SK-N-SH (cell line): ENCODE data around the gene ARL3. TPM values are rescaled to one million over a fixed set of nuclear protein-coding genes. Genes with fewer than 3 reads are reported as not detected.

Experiments
- CTCF ChIA-PET: fragments of 300-600, 350-600 bp; formaldehyde crosslinking; extraction: SDS; loops from one replicate; lab custom pipeline; 2021; lab: Yijun Ruan, JAX
- POLR2A ChIA-PET: fragments of 350-600 bp; sonication (Branson Sonifier 250); formaldehyde crosslinking; extraction: SDS; loops from one replicate; lab custom pipeline; 2020; ENCODE audit warnings: antibody characterized with exemption, inconsistent platforms; lab: Yijun Ruan, JAX
- DNase-seq: peaks from one replicate; pipeline ENCODE4 v3.0.0; 2012
- H2AFZ ChIP-seq: fragments of 200-600 bp; sonication (generic); 2 replicates; pipeline ENCODE4 v1.8.1; 2016; ENCODE audit warnings: antibody characterized with exemption, mild to moderate bottlenecking, low read depth
- H3F3A ChIP-seq: fragments of 200-600 bp; sonication (generic); replicated peaks from 2 replicates; pipeline ENCODE3; 2016; ENCODE audit warnings: antibody characterized with exemption, mild to moderate bottlenecking; ENCODE audit not compliant: insufficient read depth
- H3K27ac ChIP-seq, 2 experiments: fragments of 200-500 bp in 1 of 2; fragments of 200-600 bp in 1 of 2; sonication (Bioruptor generic) in 1 of 2; sonication (generic), shearing (Covaris generic) in 1 of 2; 2 replicates each; pipeline versions ENCODE4 v1.5.1 to v1.6.1; 2014 to 2016; ENCODE audit warnings: low read depth in 2 of 2, inconsistent platforms in 1 of 2, low read length in 1 of 2, mild to moderate bottlenecking in 1 of 2, mixed read lengths in 1 of 2
- H3K27me3 ChIP-seq: fragments of 200-600 bp; sonication (generic), shearing (Covaris generic); 2 replicates; pipeline ENCODE4 v1.6.1; 2016; ENCODE audit warnings: mixed run types; ENCODE audit not compliant: insufficient read depth
- H3K36me3 ChIP-seq, 2 experiments: fragments of 200-500 bp in 1 of 2; fragments of 200-600 bp in 1 of 2; sonication (Bioruptor generic) in 1 of 2; sonication (generic) in 1 of 2; replicated peaks in 1 of 2; 2 replicates each; pipeline versions ENCODE3 to v1.5.1; 2014 to 2016; ENCODE audit warnings: low read length in 1 of 2, mild to moderate bottlenecking in 1 of 2; ENCODE audit not compliant: insufficient read depth in 2 of 2, control insufficient read depth in 1 of 2
- H3K4me1 ChIP-seq, 2 experiments: fragments of 200-500 bp in 1 of 2; fragments of 200-600 bp in 1 of 2; sonication (Bioruptor generic) in 1 of 2; sonication (generic), shearing (Covaris generic) in 1 of 2; 2 replicates each; pipeline versions ENCODE4 v1.5.1 to v1.6.1; 2014 to 2016; ENCODE audit warnings: low read depth in 1 of 2, low read length in 1 of 2, mixed run types in 1 of 2; ENCODE audit not compliant: insufficient read depth in 2 of 2, control insufficient read depth in 1 of 2
- H3K4me2 ChIP-seq: fragments of 200-600 bp; sonication (generic), shearing (Covaris generic); 2 replicates; pipeline ENCODE4 v1.6.1; 2017; ENCODE audit warnings: mixed run types
- H3K4me3 ChIP-seq, 2 experiments: fragments of 200-500 bp in 1 of 2; fragments of 200-600 bp in 1 of 2; sonication (Bioruptor generic) in 1 of 2; sonication (generic), shearing (Covaris generic) in 1 of 2; 2 replicates each; pipeline versions ENCODE4 v1.5.1 to v1.8.1; 2014 to 2016; ENCODE audit warnings: low read depth in 2 of 2, inconsistent platforms in 1 of 2, low read length in 1 of 2, mild to moderate bottlenecking in 1 of 2, mixed read lengths in 1 of 2, moderate library complexity in 1 of 2
- H3K79me2 ChIP-seq: fragments of 200-600 bp; sonication (generic); 2 replicates; pipeline ENCODE4 v1.8.1; 2017; ENCODE audit warnings: mild to moderate bottlenecking; ENCODE audit not compliant: insufficient read depth
- H3K9ac ChIP-seq: fragments of 200-600 bp; sonication (generic); 2 replicates; pipeline ENCODE4 v1.6.1; 2017; ENCODE audit warnings: mixed run types
- H3K9me2 ChIP-seq: fragments of 200-600 bp; sonication (generic); 2 replicates; pipeline ENCODE4 v1.6.1; 2017; ENCODE audit warnings: mixed run types
- H3K9me3 ChIP-seq: fragments of 200-600 bp; sonication (generic); 2 replicates; pipeline ENCODE4 v1.6.1; 2017; ENCODE audit warnings: mixed run types, mild to moderate bottlenecking, moderate library complexity
- H4K20me1 ChIP-seq: fragments of 200-600 bp; sonication (generic); 2 replicates; pipeline ENCODE4 v1.6.1; 2017; ENCODE audit warnings: mild to moderate bottlenecking, mixed run types; ENCODE audit not compliant: insufficient read depth
- CHD2 ChIP-seq: fragments of 150-350 bp; IDR thresholded peaks from 2 replicates; pipeline ENCODE4 v1.6.1; 2018; ENCODE audit warnings: low read length; ENCODE audit not compliant: partially characterized antibody
- CTCF ChIP-seq: fragments of 200-600 bp; sonication (generic); IDR thresholded peaks from 2 replicates; pipeline ENCODE4 v1.6.1; 2017; ENCODE audit warnings: antibody characterized with exemption, mild to moderate bottlenecking, moderate library complexity
- EP300 ChIP-seq, 2 experiments: IDR thresholded peaks; 2 replicates each; pipeline versions ENCODE4 v1.4.0 to v1.6.1; 2012; ENCODE audit warnings: borderline replicate concordance in 1 of 2, low read depth in 1 of 2, low read length in 1 of 2
- EZH2phosphoT487 ChIP-seq: fragments of 200-600 bp; sonication (generic); IDR thresholded peaks from 2 replicates; pipeline ENCODE4 v1.6.1; 2017; ENCODE audit warnings: low read depth, mixed run types, mild to moderate bottlenecking, antibody characterized with exemption, moderate library complexity, borderline replicate concordance
- FOXJ3 ChIP-seq: sonication (generic); formaldehyde crosslinking; IDR thresholded peaks from 2 replicates; pipeline ENCODE4 v1.5.1; 2020; ENCODE audit warnings: mild to moderate bottlenecking, missing genetic modification reagents
- GATA2 ChIP-seq: sonication (generic); formaldehyde crosslinking; IDR thresholded peaks from 2 replicates; pipeline ENCODE4 v1.5.0; 2020; ENCODE audit warnings: mild to moderate bottlenecking, missing genetic modification reagents
- IRF3 ChIP-seq: fragments of 150-350 bp; IDR thresholded peaks from 2 replicates; pipeline ENCODE4 v1.6.1; 2016; ENCODE audit warnings: mild to moderate bottlenecking, low read depth, low read length
- MEF2A ChIP-seq: IDR thresholded peaks from 2 replicates; pipeline ENCODE4 v1.4.0; 2012; ENCODE audit warnings: low read depth, borderline replicate concordance
- NRF1 ChIP-seq: IDR thresholded peaks from 2 replicates; pipeline ENCODE4 v1.6.1; 2012; ENCODE audit warnings: low read depth, mild to moderate bottlenecking, low read length
- PBX3 ChIP-seq: IDR thresholded peaks from 2 replicates; pipeline ENCODE4; 2012
- RAD21 ChIP-seq: IDR thresholded peaks from 2 replicates; pipeline ENCODE4 v1.6.1; 2012; ENCODE audit warnings: mild to moderate bottlenecking, low read length
- RXRA ChIP-seq: IDR thresholded peaks from 2 replicates; pipeline ENCODE4 v1.4.0; 2012; ENCODE audit warnings: low read depth, mild to moderate bottlenecking, borderline replicate concordance
- SMC3 ChIP-seq: IDR thresholded peaks from 2 replicates; pipeline ENCODE4 v1.6.1; 2012; ENCODE audit warnings: low read depth, low read length, improper control_type of control experiment
- TCF12 ChIP-seq: IDR thresholded peaks from 2 replicates; pipeline ENCODE4 v1.4.0; 2012
- USF2 ChIP-seq: fragments of 150-350 bp; IDR thresholded peaks from 2 replicates; pipeline ENCODE4 v1.6.1; 2017; ENCODE audit warnings: antibody characterized with exemption, low read length, low read depth, borderline replicate concordance
- YY1 ChIP-seq: IDR thresholded peaks from 2 replicates; pipeline ENCODE4 v1.4.0; 2012; ENCODE audit warnings: low read depth, mild to moderate bottlenecking
- WGBS: methylation state at CpG from one replicate; pipeline ENCODE4 v1.1.6; 2017; ENCODE audit warnings: low lambda C conversion rate; 5-methylcytosine and 5-hydroxymethylcytosine counted together
- polyA plus RNA-seq, 3 experiments: library from polyadenylated mRNA; depleted of rRNA; stranded (reverse); fragments of >200 nt; gene quantifications; 2 replicates each; pipeline ENCODE4 v1.2.3, GENCODE V29; 2012
- TF ChIP-seq, protein P1 (sequence below): IDR thresholded peaks from 2 replicates; pipeline ENCODE4 v1.6.1; 2012; ENCODE audit warnings: mild to moderate bottlenecking, low read depth, low read length, moderate library complexity
- TF ChIP-seq, protein P2 (sequence below): IDR thresholded peaks from 2 replicates; pipeline ENCODE4 v1.4.0; 2012; ENCODE audit warnings: low read depth, borderline replicate concordance

Gene ARL3
- polyA plus RNA-seq, 1 of the 3 experiments (the other 2 are of a cell fraction): 11.2 TPM

DNA sequence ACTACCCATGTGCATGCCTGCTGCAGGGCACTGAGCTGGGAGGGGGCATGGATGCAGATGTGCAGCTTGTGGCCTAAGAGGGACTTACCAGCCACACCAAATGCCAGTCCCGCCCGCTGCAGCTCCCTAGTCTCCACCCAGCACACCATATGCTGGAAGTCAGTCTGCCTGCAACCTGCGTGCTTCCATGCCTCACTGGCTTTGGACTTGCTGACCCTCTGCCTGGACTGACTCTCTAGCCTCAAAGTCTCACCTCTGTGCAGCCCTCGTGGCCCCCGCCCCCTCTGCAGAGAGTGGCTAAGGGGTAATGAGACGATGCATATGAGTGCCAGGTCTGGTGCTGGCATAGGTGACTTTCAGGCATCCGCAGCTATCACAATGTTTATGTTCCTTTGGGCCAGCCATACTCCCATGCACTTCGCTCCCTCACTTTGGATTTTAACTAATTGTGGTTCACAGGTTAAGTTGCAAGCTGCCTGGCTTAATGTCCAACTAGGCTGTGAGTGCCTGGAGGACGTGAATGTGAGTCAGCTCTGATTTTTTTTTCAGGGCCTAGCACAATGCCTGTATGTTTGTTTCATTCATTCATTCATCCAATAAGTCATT lies 48.2 kb downstream of the ARL3 start:
- no peak overlapping the region for H3K4me3 ChIP-seq
- POLR2A ChIA-PET: no interaction called here
- CTCF ChIA-PET: interaction anchor here (0.9 to 1.5 kb wide), 2 partner anchors 10 to 16 kb away, joined by 3 to 5 read pairs; no protein-coding TSS in a partner anchor

More for the DNA sequence above, 48.2 kb downstream of the ARL3 start:
- Histone ChIP-seq H3K27me3 (no peaks in the 10 kb centered on the region), H3K4me1 (peaks cover 7 to 33% of the 10 kb centered on the region in 2 experiments; a peak in 1 of 4 replicates), H3F3A (peaks cover 4% of the 10 kb centered on the region), H3K4me2 (no peak overlapping the region), H3K9ac (no peak overlapping the region), H4K20me1 (no peaks in the 10 kb centered on the region), H3K79me2 (no peaks in the 10 kb centered on the region), H3K27ac (no peak overlapping the region), H3K9me2 (no peaks in the 10 kb centered on the region), H3K36me3 (no peaks in the 10 kb centered on the region), H2AFZ (no peak overlapping the region), H3K9me3 (no peaks in the 10 kb centered on the region)
- 97% methylated on average over 7 of the region's 9 CpGs for WGBS
- no peak for DNase-seq
- TF ChIP-seq PBX3: no peak
- TF ChIP-seq SMC3: no peak
- TF ChIP-seq IRF3: no peak
- TF ChIP-seq CTCF: no peak
- no peak for TF ChIP-seq EP300 (IDR thresholded peaks at IDR 0.05; ENCODE audit: borderline replicate concordance in 1 of 2, low read depth in 1 of 2, low read length in 1 of 2)
- no peak for TF ChIP-seq EZH2phosphoT487
- TF ChIP-seq TCF12: no peak
- TF ChIP-seq RAD21: no peak
- TF ChIP-seq, protein P1, sequence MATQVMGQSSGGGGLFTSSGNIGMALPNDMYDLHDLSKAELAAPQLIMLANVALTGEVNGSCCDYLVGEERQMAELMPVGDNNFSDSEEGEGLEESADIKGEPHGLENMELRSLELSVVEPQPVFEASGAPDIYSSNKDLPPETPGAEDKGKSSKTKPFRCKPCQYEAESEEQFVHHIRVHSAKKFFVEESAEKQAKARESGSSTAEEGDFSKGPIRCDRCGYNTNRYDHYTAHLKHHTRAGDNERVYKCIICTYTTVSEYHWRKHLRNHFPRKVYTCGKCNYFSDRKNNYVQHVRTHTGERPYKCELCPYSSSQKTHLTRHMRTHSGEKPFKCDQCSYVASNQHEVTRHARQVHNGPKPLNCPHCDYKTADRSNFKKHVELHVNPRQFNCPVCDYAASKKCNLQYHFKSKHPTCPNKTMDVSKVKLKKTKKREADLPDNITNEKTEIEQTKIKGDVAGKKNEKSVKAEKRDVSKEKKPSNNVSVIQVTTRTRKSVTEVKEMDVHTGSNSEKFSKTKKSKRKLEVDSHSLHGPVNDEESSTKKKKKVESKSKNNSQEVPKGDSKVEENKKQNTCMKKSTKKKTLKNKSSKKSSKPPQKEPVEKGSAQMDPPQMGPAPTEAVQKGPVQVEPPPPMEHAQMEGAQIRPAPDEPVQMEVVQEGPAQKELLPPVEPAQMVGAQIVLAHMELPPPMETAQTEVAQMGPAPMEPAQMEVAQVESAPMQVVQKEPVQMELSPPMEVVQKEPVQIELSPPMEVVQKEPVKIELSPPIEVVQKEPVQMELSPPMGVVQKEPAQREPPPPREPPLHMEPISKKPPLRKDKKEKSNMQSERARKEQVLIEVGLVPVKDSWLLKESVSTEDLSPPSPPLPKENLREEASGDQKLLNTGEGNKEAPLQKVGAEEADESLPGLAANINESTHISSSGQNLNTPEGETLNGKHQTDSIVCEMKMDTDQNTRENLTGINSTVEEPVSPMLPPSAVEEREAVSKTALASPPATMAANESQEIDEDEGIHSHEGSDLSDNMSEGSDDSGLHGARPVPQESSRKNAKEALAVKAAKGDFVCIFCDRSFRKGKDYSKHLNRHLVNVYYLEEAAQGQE: no peak
- no peak for TF ChIP-seq GATA2
- TF ChIP-seq USF2: no peak
- no peak for TF ChIP-seq CHD2
- TF ChIP-seq YY1: no peak
- no peak for TF ChIP-seq RXRA
- no peak for TF ChIP-seq MEF2A
- TF ChIP-seq FOXJ3: no peak
- no peak for TF ChIP-seq NRF1
- TF ChIP-seq, protein P2, sequence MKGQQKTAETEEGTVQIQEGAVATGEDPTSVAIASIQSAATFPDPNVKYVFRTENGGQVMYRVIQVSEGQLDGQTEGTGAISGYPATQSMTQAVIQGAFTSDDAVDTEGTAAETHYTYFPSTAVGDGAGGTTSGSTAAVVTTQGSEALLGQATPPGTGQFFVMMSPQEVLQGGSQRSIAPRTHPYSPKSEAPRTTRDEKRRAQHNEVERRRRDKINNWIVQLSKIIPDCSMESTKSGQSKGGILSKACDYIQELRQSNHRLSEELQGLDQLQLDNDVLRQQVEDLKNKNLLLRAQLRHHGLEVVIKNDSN: no peak
